Activated CD4-positive, alpha-beta T cell treated with anti-CD3 and anti-CD28 coated beads for 24 hours (primary cell): ENCODE measurements around the gene DMRT1.

ENCODE experiments used
- DNase-seq, 2 donors: peaks; one replicate each; pipeline ENCODE4 v3.0.0-alpha.2; 2020; ENCODE audit warnings: low read depth in 2 of 2

Gene DMRT1

DNA sequence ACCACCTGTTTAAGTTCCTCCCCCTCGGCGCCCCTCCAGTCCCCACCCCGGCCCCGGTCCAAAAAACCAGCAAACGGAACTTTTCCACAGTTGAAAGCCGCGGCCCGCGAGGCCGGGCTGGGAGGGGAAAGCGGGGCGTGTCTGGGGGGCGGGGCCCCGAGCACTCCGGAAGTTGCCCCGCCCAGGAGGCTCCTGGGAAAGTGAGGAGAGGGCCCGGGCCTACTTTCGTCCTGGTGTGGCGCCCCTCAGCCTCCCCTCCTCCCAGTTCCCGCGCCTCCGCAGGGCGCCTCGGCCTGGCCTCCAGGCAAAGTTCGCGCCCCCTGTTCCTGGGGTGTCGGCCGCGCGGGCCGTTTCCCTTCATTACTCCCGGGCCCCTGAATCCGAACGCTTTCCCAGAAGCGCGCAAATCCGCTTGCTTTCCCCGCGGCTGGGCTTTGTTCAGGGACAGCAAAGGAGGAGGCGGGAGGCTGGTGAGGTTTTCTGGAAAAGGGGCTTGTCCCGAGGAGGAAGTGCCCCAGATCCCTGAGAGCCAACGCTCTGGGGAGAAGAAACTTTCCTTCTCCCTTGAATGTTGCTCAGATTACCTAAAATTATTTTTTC, 130.5 kb downstream of the DMRT1 start:
- DNase-seq: no peak

DNA sequence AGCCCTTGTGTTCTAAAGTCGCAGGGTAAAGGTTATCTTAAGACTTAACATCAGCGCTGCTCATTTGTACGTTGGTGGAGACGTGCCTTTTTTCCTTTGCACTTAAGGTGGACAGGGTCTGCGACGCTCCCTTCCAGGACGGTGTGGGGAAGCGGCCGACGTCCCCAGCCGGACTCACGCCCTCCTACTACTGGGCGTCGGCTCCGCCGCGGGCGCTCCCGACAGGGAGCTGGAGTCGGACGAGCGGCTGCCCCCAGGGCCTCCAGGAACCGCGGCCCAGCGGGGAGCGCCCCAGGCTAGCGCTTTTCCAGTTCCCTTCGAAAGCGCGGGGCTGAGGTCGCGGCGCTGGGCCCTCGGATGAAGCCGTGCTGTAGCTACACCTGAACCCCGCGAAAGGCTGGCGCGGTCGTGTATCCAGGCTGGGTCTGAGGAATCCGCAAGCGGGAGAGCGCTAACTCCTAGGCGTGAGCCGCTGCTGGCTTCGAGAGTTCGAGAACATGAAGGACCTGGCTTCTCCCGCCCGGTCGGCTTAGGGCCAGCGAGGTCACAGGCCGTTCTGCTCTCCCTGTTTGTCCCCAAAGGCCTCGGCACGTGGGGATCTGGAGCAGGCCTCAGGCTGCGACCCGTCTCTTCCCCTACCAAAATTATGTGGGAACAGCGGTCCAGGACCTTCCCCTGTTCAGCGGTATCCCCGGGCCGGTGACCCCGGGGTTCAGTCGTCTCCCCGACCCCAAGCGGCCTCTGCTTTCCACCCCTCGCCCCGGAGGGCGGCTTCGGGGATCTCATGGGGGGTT, 131.2 kb downstream of the DMRT1 start:
- no peak for DNase-seq

DNA sequence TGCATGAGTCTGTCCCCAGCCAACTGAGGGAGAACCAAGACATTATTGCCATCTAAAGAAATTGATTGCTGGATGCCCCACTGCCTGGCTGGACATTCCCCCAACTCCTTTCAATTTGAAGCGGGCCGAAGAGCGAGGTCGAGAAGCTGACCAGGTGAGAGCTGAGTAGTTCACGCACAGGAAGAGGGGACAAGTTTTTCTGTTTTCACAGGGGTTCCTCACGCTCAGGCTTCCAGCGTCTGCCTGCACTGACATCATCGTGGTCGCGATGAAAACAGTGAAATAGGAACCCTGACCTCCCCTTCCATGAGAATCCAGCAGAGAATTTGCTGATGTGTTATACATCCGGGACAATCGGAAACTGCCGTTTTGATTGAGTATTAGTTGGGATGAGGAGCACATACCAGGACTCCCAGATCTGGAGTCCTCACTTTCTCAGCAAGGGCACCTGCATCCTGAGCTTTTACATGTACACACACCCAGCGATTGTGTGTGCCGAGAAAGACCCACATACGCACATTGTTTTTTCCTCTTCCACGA, 131.9 kb downstream of the DMRT1 start:
- no peak for DNase-seq

DNA sequence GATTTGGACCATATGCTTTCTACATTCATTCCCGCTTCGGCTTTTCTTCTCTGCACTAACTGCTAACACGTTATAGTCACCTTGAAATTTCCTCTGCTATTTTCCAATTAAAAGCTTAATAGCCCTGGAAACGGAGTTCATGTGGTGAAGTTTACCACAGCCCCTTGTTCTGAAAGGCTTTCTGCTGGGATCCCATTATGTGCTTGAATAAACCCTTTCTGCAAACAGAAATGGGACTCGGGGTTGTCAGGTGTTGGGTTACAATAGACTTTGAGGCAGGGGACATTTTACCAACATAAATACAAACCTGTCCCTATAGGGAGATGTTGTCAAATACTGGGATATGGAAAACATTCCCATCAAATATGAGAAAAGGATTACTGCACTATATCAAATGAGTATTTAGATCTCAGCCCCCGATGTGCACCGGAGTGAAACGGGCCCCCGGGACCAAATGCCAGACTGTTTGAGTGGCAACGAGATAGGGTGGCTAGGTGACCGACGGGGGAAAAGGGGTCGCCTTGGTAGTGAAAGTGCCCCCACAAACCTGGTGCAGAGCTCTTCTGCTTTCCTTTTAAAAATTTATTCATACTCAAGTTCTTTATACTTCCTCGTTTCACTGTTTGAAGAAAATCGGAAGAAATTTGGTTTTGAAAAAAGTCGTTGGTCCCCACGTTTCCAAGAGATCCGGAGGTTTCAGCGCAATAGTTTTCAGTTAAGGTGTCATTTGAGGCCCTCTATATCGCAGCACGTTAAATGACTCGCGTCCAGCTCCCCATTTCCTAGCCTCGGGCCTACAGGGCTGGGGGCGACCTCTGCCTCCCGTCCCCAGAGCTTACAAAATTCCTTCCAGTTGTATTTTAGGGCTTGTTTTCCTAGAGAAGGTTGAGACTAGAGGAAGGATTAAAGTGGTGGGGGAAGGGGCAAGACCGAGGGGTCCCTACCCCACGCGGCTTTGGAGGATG, 132.8 kb downstream of the DMRT1 start:
- no peak for DNase-seq

DNA sequence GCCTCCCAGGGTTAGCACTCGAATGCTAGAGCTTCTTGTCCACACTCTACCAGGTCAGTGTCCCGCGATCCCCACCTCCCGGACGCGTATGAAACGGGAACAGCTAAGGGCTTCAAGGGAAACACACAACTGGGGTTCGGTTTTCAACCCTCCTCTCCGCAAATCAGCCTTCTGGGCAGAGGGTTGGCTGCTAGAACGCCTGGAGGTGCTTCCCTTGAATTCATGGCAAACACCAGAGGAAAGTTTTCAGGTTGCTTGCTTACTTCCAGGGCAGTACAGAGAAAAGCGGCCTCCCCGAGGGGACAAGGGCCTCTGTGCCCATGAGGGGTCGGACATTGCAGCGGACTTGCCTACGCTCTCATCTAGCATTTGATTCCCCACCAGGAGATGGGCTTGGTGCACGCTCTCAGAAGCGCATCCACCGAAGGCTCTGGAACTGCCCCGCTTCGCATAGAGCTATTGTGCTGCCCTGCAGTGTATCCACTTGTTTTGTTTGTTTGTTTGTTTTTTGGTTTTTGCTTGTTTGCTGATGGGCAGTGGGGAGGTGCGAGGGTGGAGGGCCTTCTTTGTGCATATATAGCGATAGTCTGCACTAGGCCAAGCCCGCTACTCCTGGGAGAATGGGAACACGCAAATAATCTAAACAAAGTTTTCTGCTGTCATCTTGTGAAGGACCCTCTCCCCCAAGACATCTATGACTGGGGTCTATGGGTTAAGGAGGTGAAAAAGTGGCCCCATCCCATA, 133.7 kb downstream of the DMRT1 start:
- no peak for DNase-seq

GRCh38 chr9:975740-976257, 134.3 kb downstream of the DMRT1 start:
- DNase-seq: no peak

DNA sequence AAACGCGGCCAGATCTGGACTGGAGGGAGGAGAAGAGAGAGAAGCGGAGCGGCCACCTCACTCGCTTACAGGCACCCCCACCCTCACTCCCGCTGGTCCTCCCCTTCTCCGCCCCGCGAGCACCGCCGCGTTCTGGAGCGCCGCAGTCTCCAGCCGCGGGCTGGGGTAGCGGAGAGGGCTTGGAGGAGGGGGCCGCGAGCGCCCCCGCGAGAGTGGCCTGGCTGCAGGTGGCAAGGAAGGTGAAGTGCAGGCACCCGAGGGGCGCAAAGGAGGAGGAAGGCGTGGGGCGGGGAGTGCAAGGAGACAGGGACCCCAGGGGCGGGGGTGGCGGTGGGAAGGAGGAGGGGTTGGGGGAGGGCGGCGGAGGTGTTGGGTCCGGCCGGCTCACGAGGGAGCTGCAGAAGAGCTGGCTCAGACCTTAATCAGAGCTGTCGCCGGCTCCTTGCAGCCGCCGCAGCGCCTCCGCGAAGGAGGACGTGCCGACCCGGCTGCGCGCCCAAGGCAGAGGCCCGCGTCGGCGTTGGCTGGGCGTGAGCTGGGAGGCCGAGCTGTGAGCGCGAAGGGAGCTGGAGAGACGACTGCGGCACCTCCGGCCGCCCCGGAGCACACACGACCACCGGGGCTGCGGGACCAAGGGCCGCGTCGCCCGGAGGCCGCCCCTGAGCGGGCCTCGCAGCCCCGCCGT, 134.9 kb downstream of the DMRT1 start, which contains the start of gene DMRT3:
Gene DMRT3 (plus strand): TSS at position 398 of the 685 bp plus-strand sequence. CDS start 347 bp downstream, outside the sequence.
- DNase-seq: no peak

GRCh38 chr9:976943-977837, 135.7 kb downstream of the DMRT1 start:
- no peak for DNase-seq

GRCh38 chr9:977838-978830, 136.6 kb downstream of the DMRT1 start:
- no peak for DNase-seq

GRCh38 chr9:979983-980382, 138.5 kb downstream of the DMRT1 start:
- DNase-seq: no peak

GRCh38 chr9:980640-981039, 139.1 kb downstream of the DMRT1 start:
- no peak for DNase-seq

- DNase-seq: no peak
Measured at GRCh38 chr9:981491-981898, 140.0 kb downstream of the DMRT1 start.

- DNase-seq: no peak
Measured at GRCh38 chr9:982394-983230, 141.1 kb downstream of the DMRT1 start.

- DNase-seq: no peak
Measured at GRCh38 chr9:994005-994404, 152.5 kb downstream of the DMRT1 start.

- no peak for DNase-seq
Measured at GRCh38 chr9:995192-995591, 153.7 kb downstream of the DMRT1 start.

DNA sequence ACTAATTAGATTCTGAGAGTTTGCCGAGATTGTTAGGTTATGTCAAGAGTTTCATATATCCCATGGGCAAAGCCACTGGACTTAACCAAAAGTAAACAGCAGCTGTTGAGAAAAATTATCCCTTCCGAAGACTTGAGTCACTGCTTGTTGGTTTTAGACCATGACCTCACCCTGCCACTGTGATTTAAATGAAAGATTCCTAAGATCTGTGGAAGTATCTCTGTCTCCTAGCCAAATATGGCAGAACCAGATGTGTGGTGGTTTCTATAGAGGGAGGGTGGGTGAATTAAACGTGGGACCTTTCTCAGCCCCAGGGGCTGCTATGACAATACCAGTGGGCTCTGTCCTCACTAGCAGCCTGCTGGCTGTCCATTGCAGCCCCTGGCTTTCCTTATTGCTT, 154.3 kb downstream of the DMRT1 start:
- no peak for DNase-seq
